H1 (cell line): Measurements from ENCODE around the gene TMEM181. TPM values are rescaled to one million over a fixed set of nuclear protein-coding genes. Genes with fewer than 3 reads are reported as not detected.
A peak's percentile ranks its signal among the peaks of the same experiment; 100 is the strongest.

Source experiments
- CTCF ChIA-PET: fragments of 300-600 bp; sonication (Branson Sonifier 250); formaldehyde crosslinking; loops from one replicate; lab custom pipeline; 2021; ENCODE audit not compliant: partially characterized antibody; lab: Charles Lee
- POLR2A ChIA-PET: fragments of 300-600 bp; sonication (Branson Sonifier 250); formaldehyde crosslinking; loops from one replicate; lab custom pipeline; 2021; ENCODE audit warnings: inconsistent platforms; ENCODE audit not compliant: partially characterized antibody; lab: Charles Lee
- DNase-seq, 2 experiments: peaks; one replicate each; pipeline versions ENCODE4 v3.0.0 to v3.0.0-alpha.2; 2010 to 2022; ENCODE audit warnings: low spot score in 2 of 2, low read depth in 1 of 2, mixed read lengths in 1 of 2
- FAIRE-seq: peaks from 2 replicates; lab custom pipeline; 2011; peaks lifted over from hg19 to GRCh38; lab: Jason Lieb, UNC
- H2AFZ ChIP-seq: 2 replicates; pipeline ENCODE4 v1.8.1; 2012; ENCODE audit warnings: low read length, inconsistent platforms
- H2AK5ac ChIP-seq: 2 replicates; pipeline ENCODE4 v1.6.1; 2013; ENCODE audit warnings: low read depth, low read length
- H2BK120ac ChIP-seq: replicated peaks from 2 replicates; pipeline ENCODE3; 2013; ENCODE audit warnings: low read depth, low read length, inconsistent platforms
- H2BK12ac ChIP-seq: 2 replicates; pipeline ENCODE4 v1.6.1; 2013; ENCODE audit warnings: low read depth, low read length
- H2BK15ac ChIP-seq: 2 replicates; pipeline ENCODE4 v1.6.1; 2013; ENCODE audit warnings: low read length
- H2BK20ac ChIP-seq: 2 replicates; pipeline ENCODE4 v1.6.1; 2013; ENCODE audit warnings: low read length
- H2BK5ac ChIP-seq: 2 replicates; pipeline ENCODE4 v1.6.1; 2013; ENCODE audit warnings: low read depth, low read length
- H3K14ac ChIP-seq: 2 replicates; pipeline ENCODE4 v1.6.1; 2013; ENCODE audit warnings: inconsistent platforms; ENCODE audit not compliant: insufficient read length
- H3K18ac ChIP-seq: 2 replicates; pipeline ENCODE4 v1.6.1; 2013; ENCODE audit warnings: low read length; ENCODE audit errors: extremely low read depth
- H3K23ac ChIP-seq: 2 replicates; pipeline ENCODE4 v1.6.1; 2013; ENCODE audit warnings: inconsistent platforms; ENCODE audit not compliant: insufficient read length
- H3K23me2 ChIP-seq: 2 replicates; pipeline ENCODE4 v1.6.1; 2013; ENCODE audit warnings: low read depth, low read length
- H3K27ac ChIP-seq: 2 replicates; pipeline ENCODE4 v1.6.1; 2011; ENCODE audit warnings: low read depth, low read length, inconsistent platforms
- H3K27me3 ChIP-seq, 4 experiments: replicated peaks in 1 of 4; 1 replicate in 1 of 4; 2 replicates in 3 of 4; pipeline versions ENCODE4 v1.6.1 to v1.8.1; 2011 to 2013; ENCODE audit warnings: low read length in 3 of 4, mild to moderate bottlenecking in 3 of 4, inconsistent platforms in 2 of 4, mixed read lengths in 2 of 4, moderate library complexity in 1 of 4; ENCODE audit not compliant: control insufficient read depth in 3 of 4, insufficient read depth in 3 of 4; ENCODE audit errors: extremely low read depth in 1 of 4
- H3K36me3 ChIP-seq, 4 experiments: 2 replicates each; pipeline versions ENCODE4 v1.6.1 to v1.8.1; 2011 to 2013; ENCODE audit warnings: mild to moderate bottlenecking in 4 of 4, low read length in 3 of 4, moderate library complexity in 2 of 4, control low read depth in 1 of 4, inconsistent platforms in 1 of 4; ENCODE audit not compliant: insufficient read depth in 4 of 4, control insufficient read depth in 2 of 4
- H3K4ac ChIP-seq: replicated peaks from 2 replicates; pipeline ENCODE3; 2013; ENCODE audit warnings: low read length, low read depth, mixed read lengths, inconsistent platforms; ENCODE audit not compliant: insufficient read length
- H3K4me1 ChIP-seq, 4 experiments: replicated peaks in 1 of 4; 1 replicate in 1 of 4; 2 replicates in 3 of 4; pipeline versions ENCODE4 v1.6.1 to v1.8.1; 2011 to 2013; ENCODE audit warnings: low read length in 3 of 4, inconsistent platforms in 2 of 4, mixed read lengths in 1 of 4; ENCODE audit not compliant: insufficient read depth in 4 of 4, control insufficient read depth in 3 of 4
- H3K4me2 ChIP-seq, 2 experiments: 2 replicates each; pipeline versions ENCODE4 v1.6.1 to v1.8.1; 2011 to 2013; ENCODE audit warnings: low read depth in 2 of 2, low read length in 2 of 2, control low read depth in 1 of 2, inconsistent platforms in 1 of 2, mild to moderate bottlenecking in 1 of 2; ENCODE audit not compliant: insufficient read depth in 1 of 2
- H3K4me3 ChIP-seq, 4 experiments: fragments of 200-600, 300-600 bp in 1 of 4; sonication (generic), shearing (Covaris generic), sonication (Bioruptor Twin) in 1 of 4; 2 replicates each; pipeline versions ENCODE4 v1.5.1 to v1.8.1; 2011 to 2016; ENCODE audit warnings: low read length in 4 of 4, low read depth in 3 of 4, control low read depth in 2 of 4, inconsistent platforms in 2 of 4, mild to moderate bottlenecking in 2 of 4, mixed read lengths in 1 of 4, moderate library complexity in 1 of 4; ENCODE audit not compliant: insufficient read depth in 2 of 4; ENCODE audit errors: extremely low read depth in 1 of 4
- H3K56ac ChIP-seq: replicated peaks from 2 replicates; pipeline ENCODE3; 2013; ENCODE audit warnings: low read depth, mild to moderate bottlenecking, mixed read lengths, low read length, inconsistent platforms; ENCODE audit not compliant: insufficient read length
- H3K79me1 ChIP-seq: 2 replicates; pipeline ENCODE4 v1.6.1; 2013; ENCODE audit warnings: low read depth, low read length, control low read depth
- H3K79me2 ChIP-seq, 2 experiments: 2 replicates each; pipeline versions ENCODE4 v1.6.1 to v1.8.1; 2012 to 2013; ENCODE audit warnings: low read length in 2 of 2, mild to moderate bottlenecking in 2 of 2, inconsistent platforms in 1 of 2; ENCODE audit not compliant: insufficient read depth in 2 of 2, control insufficient read depth in 1 of 2
- H3K9ac ChIP-seq, 4 experiments: replicated peaks in 1 of 4; 1 replicate in 1 of 4; 2 replicates in 3 of 4; pipeline versions ENCODE4 v1.6.1 to v1.8.1; 2011 to 2013; ENCODE audit warnings: low read depth in 3 of 4, low read length in 3 of 4, control low read depth in 2 of 4, mild to moderate bottlenecking in 2 of 4, moderate library complexity in 2 of 4, inconsistent platforms in 1 of 4; ENCODE audit errors: extremely low read depth in 1 of 4
- H3K9me3 ChIP-seq, 2 experiments: 2 replicates each; pipeline versions ENCODE4 v1.6.1 to v1.8.1; 2012 to 2013; ENCODE audit warnings: mild to moderate bottlenecking in 2 of 2, moderate library complexity in 2 of 2, control low read depth in 1 of 2, inconsistent platforms in 1 of 2, low read depth in 1 of 2, low read length in 1 of 2, mixed read lengths in 1 of 2; ENCODE audit not compliant: insufficient read depth in 2 of 2
- H4K20me1 ChIP-seq, 2 experiments: replicated peaks in 1 of 2; 2 replicates each; pipeline versions ENCODE3 to v1.8.1; 2011 to 2013; ENCODE audit warnings: inconsistent platforms in 2 of 2, low read length in 2 of 2, mild to moderate bottlenecking in 1 of 2; ENCODE audit not compliant: insufficient read depth in 2 of 2, control insufficient read depth in 1 of 2
- H4K5ac ChIP-seq: 2 replicates; pipeline ENCODE4 v1.6.1; 2013; ENCODE audit warnings: low read length, low read depth, mixed read lengths, inconsistent platforms; ENCODE audit not compliant: insufficient read length
- H4K8ac ChIP-seq: 2 replicates; pipeline ENCODE4 v1.8.0; 2013; ENCODE audit warnings: mild to moderate bottlenecking, moderate library complexity, low read length, inconsistent platforms; ENCODE audit not compliant: insufficient read depth; ENCODE audit errors: extremely low read depth
- H4K91ac ChIP-seq: replicated peaks from 2 replicates; pipeline ENCODE3; 2013; ENCODE audit warnings: low read length, mixed read lengths, inconsistent platforms; ENCODE audit not compliant: insufficient read length
- ASH2L ChIP-seq: fragments of 200-600, 300-600 bp; sonication (generic); IDR thresholded peaks from one replicate; pipeline ENCODE4 v1.7.1; 2017; ENCODE audit warnings: low read length
- ATF3 ChIP-seq: IDR thresholded peaks from 2 replicates; pipeline ENCODE4 v1.6.1; 2011; ENCODE audit warnings: low read depth, mild to moderate bottlenecking, low read length; ENCODE audit not compliant: insufficient read depth
- CREB1 ChIP-seq: IDR thresholded peaks from 2 replicates; pipeline ENCODE4 v1.6.1; 2012; ENCODE audit warnings: inconsistent platforms
- CTBP2 ChIP-seq: IDR thresholded peaks from 2 replicates; pipeline ENCODE4 v1.7.0; 2011; ENCODE audit warnings: borderline replicate concordance, mild to moderate bottlenecking, moderate library complexity, mixed read lengths, low read length; ENCODE audit not compliant: insufficient read depth, insufficient read length
- EZH2 ChIP-seq: fragments of 200-600 bp; sonication (generic); IDR thresholded peaks from 2 replicates; pipeline ENCODE4 v1.7.1; 2012; ENCODE audit warnings: low read depth, mild to moderate bottlenecking, moderate library complexity, low read length, inconsistent platforms; ENCODE audit not compliant: severe bottlenecking
- FOSL1 ChIP-seq: IDR thresholded peaks from 2 replicates; pipeline ENCODE4 v1.6.1; 2011; ENCODE audit warnings: mild to moderate bottlenecking, low read depth, low read length, moderate library complexity; ENCODE audit not compliant: insufficient read depth
- KDM4A ChIP-seq: IDR thresholded peaks from one replicate; pipeline ENCODE4 v1.7.1; 2012; ENCODE audit warnings: low read depth, mild to moderate bottlenecking, moderate library complexity, low read length, inconsistent platforms; ENCODE audit not compliant: severe bottlenecking
- MAFK ChIP-seq: IDR thresholded peaks from 2 replicates; pipeline ENCODE4 v1.6.1; 2012; ENCODE audit warnings: low read depth, mild to moderate bottlenecking, improper control_type of control experiment, low read length
- SRF ChIP-seq: IDR thresholded peaks from 2 replicates; pipeline ENCODE4 v1.6.1; 2011; ENCODE audit warnings: mild to moderate bottlenecking, low read depth, low read length, moderate library complexity
- SUZ12 ChIP-seq: fragments of 200-600 bp; sonication (generic); IDR thresholded peaks from 2 replicates; pipeline ENCODE4 v1.6.1; 2012; ENCODE audit warnings: mild to moderate bottlenecking, inconsistent platforms, low read length, moderate library complexity, mixed read lengths
- WGBS, 2 experiments: shearing (Covaris generic) in 1 of 2; methylation state at CpG; one replicate each; pipeline versions ENCODE4 v1.1.6 to v1.1.7; 2013 to 2015; ENCODE audit warnings: low lambda C conversion rate in 2 of 2, mixed read lengths in 2 of 2, inconsistent platforms in 1 of 2, low coverage in 1 of 2, missing lambda C conversion rate in 1 of 2; ENCODE audit not compliant: insufficient replicate concordance in 2 of 2, insufficient coverage in 1 of 2, insufficient read length in 1 of 2; ENCODE audit errors: extremely low coverage in 1 of 2, missing lambda C conversion rate in 1 of 2; 5-methylcytosine and 5-hydroxymethylcytosine counted together
- polyA plus RNA-seq, 7 experiments: library from polyadenylated mRNA; depleted of rRNA in 3 of 7; stranded (reverse) in 5 of 7; unstranded in 2 of 7; fragments of >200 nt in 5 of 7; fragments of 200-250 nt in 2 of 7; gene quantifications; 1 replicate in 5 of 7; 2 replicates in 1 of 7; 4 replicates in 1 of 7; pipeline versions ENCODE4 v1.2.1 to v1.2.3, GENCODE V29; 2011 to 2013; ENCODE audit warnings: missing spikeins in 2 of 7, mixed read lengths in 2 of 7
- total RNA-seq: library from RNA; stranded (reverse); fragmentation: NEBNext Ultra II Directional; extraction: Animal tissue kit (Norgen Biotek cat#: 25700); gene quantifications from 2 replicates; pipeline ENCODE4 v1.2.1, GENCODE V29; 2021

Gene TMEM181
- total and polyA plus RNA-seq, 2 of the 8 experiments (the other 6 are each of a cell fraction or from before 2014, with no cell fraction given) = 8.6 to 19.0 TPM

DNA sequence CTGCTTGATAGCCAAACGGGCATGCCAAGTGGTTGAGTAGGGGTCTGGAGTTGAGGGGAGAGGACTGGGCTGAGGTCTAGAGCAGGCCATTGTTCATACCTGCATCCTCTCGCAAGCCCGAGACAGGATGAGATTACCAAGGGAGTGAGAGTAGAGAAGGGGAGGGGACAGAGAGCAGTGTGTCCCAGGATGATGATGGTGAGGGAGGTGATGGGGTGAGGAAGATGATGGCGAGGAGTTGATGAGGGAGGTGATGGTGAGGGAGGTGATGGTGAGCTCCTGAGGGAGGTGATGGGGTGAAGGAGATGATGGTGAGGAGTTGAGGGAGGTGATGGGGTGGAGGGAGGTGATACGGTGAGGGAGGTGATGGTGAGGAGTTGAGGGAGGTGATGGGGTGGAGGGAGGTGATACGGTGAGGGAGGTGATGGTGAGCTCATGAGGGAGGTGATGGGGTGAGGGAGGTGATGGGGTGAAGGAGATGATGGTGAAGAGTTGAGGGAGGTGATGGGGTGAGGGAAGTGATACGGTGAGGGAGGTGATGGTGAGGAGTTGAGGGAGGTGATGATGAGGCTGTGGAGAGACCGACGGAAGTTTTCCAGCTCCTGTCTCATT lies 6.4 kb downstream of the TMEM181 start:
- no peak overlapping the region for H3K18ac ChIP-seq
- H2BK5ac ChIP-seq = no peak overlapping the region; the same call in 1 of the 2 replicates
- H2AFZ ChIP-seq = no peak overlapping the region
- H3K56ac ChIP-seq = no peak overlapping the region
- no peak overlapping the region for H3K4me3 ChIP-seq
- H3K14ac ChIP-seq = no peak overlapping the region
- H4K20me1 ChIP-seq = peaks cover 35 to 44% of the 10 kb centered on the region in 2 experiments
- no peaks in the 10 kb centered on the region for H3K27me3 ChIP-seq
- H3K9me3 ChIP-seq = no peaks in the 10 kb centered on the region
- H4K8ac ChIP-seq = no peak overlapping the region; the same call in 1 of the 2 replicates
- TF ChIP-seq MAFK (no peak), SUZ12 (no peak), FOSL1 (no peak), CTBP2 (no peak), SRF (no peak), CREB1 (no peak), ASH2L (no peak), EZH2 (no peak), ATF3 (no peak), KDM4A (no peak)
- no peak overlapping the region for H2BK120ac ChIP-seq
- no peak overlapping the region for H3K4me2 ChIP-seq
- H3K23ac ChIP-seq = no peak overlapping the region
- no peak for DNase-seq
- peaks cover 5 to 90% of the 10 kb centered on the region in 2 experiments; a peak in 3 of 4 replicates for H3K79me2 ChIP-seq
- H4K91ac ChIP-seq = no peak overlapping the region
- H2BK15ac ChIP-seq = no peak overlapping the region
- H3K4ac ChIP-seq = peak overlapping the region; percentile 80
- no peak for FAIRE-seq
- no peak overlapping the region for H4K5ac ChIP-seq
- H3K27ac ChIP-seq = no peak overlapping the region
- no peak overlapping the region for H2BK12ac ChIP-seq
- no peak overlapping the region for H3K9ac ChIP-seq
- ChIA-PET POLR2A (interaction anchor here (1.1 to 1.3 kb wide), 2 partner anchors 16 to 30 kb away, joined by 3 read pairs; no protein-coding TSS in a partner anchor), CTCF (interaction anchor here (0.6 to 3.1 kb wide), 10 partner anchors 12 to 311 kb away, joined by 3 to 12 read pairs (median 3); no protein-coding TSS in a partner anchor)
- H2BK20ac ChIP-seq = no peak overlapping the region
- peaks cover 2 to 10% (median 7%) of the 10 kb centered on the region in 4 experiments; a peak in 5 of 7 replicates for H3K4me1 ChIP-seq
- 86 to 100% methylated on average over 4 to 7 of the region's 9 CpGs for WGBS, 2 experiments
- peak overlapping the region; percentile 39; the same call in 1 of the 2 replicates for H2AK5ac ChIP-seq
- peaks cover 44% of the 10 kb centered on the region for H3K79me1 ChIP-seq
- H3K36me3 ChIP-seq = no peaks in the 10 kb centered on the region
- no peaks in the 10 kb centered on the region; the same call in 1 of the 2 replicates for H3K23me2 ChIP-seq
